T-cell (primary cell): ENCODE data around the gene OPN5. TPM values are rescaled to one million over a fixed set of nuclear protein-coding genes. Genes with fewer than 3 reads are reported as not detected.

Experiments used
- ATAC-seq, 4 experiments: fragments of 200-7000 bp in 3 of 4; fragments of 150-1000 bp in 1 of 4; cut with Tn5 transposase; replicated peaks in 1 of 4; 1 replicate in 3 of 4; 2 replicates in 1 of 4; pipeline ENCODE4 v1.10.0; 2021; ENCODE audit warnings: moderate library complexity in 3 of 4, mild to moderate bottlenecking in 2 of 4, moderate number of reproducible peaks in 1 of 4
- CTCF ChIA-PET, 2 donors: fragments of 300-600 bp; sonication (Branson Sonifier 250); formaldehyde crosslinking; loops; one replicate each; lab custom pipeline; 2022; ENCODE audit warnings: antibody characterized with exemption in 2 of 2; lab: Charles Lee
- POLR2A ChIA-PET, 2 donors: fragments of 300-600 bp; sonication (Branson Sonifier 250); formaldehyde crosslinking; loops; one replicate each; lab custom pipeline; 2022; ENCODE audit warnings: antibody characterized with exemption in 2 of 2; lab: Charles Lee
- DNase-seq, 35 experiments: peaks; one replicate each; pipeline versions ENCODE4 v3.0.0 to v3.0.0-alpha.2; 2013 to 2023
- H3K27ac ChIP-seq: one replicate; pipeline ENCODE4 v1.5.1; 2013; ENCODE audit warnings: low read length
- H3K27me3 ChIP-seq, 2 experiments: replicated peaks in 1 of 2; 1 replicate in 1 of 2; 2 replicates in 1 of 2; pipeline versions ENCODE4 v1.6.1 to v1.7.0; 2013; ENCODE audit warnings: low read length in 1 of 2, mixed read lengths in 1 of 2; ENCODE audit not compliant: control insufficient read depth in 2 of 2, insufficient read depth in 2 of 2; ENCODE audit errors: extremely low read depth in 1 of 2
- H3K36me3 ChIP-seq, 2 donors: 1 replicate in 1 of 2; 2 replicates in 1 of 2; pipeline versions ENCODE4 v1.6.1 to v1.7.0; 2013; ENCODE audit warnings: low read length in 1 of 2; ENCODE audit not compliant: control insufficient read depth in 2 of 2, insufficient read depth in 1 of 2; ENCODE audit errors: extremely low read depth in 1 of 2
- H3K4me1 ChIP-seq, 2 experiments: 1 replicate in 1 of 2; 2 replicates in 1 of 2; pipeline versions ENCODE4 v1.6.1 to v1.7.0; 2013; ENCODE audit warnings: low read length in 2 of 2, mixed read lengths in 1 of 2; ENCODE audit not compliant: insufficient read depth in 2 of 2, control insufficient read depth in 1 of 2; ENCODE audit errors: extremely low read depth in 1 of 2
- H3K4me3 ChIP-seq, 2 donors: 1 replicate in 1 of 2; 2 replicates in 1 of 2; pipeline versions ENCODE4 v1.5.1 to v1.7.0; 2013; ENCODE audit warnings: mild to moderate bottlenecking in 2 of 2, low read length in 1 of 2, moderate library complexity in 1 of 2; ENCODE audit not compliant: control insufficient read depth in 1 of 2; ENCODE audit errors: extremely low read depth in 1 of 2
- H3K9me3 ChIP-seq: 2 replicates; pipeline ENCODE4 v1.7.0; 2013
- H3K27ac Mint-ChIP-seq, 2 donors: one replicate each; pipeline ENCODE4 v1.8.0; 2020 to 2021; ENCODE audit warnings: mild to moderate bottlenecking in 2 of 2, mixed read lengths in 2 of 2
- H3K27me3 Mint-ChIP-seq, 2 donors: one replicate each; pipeline ENCODE4 v1.8.0; 2021 to 2022; ENCODE audit warnings: mixed read lengths in 2 of 2
- H3K36me3 Mint-ChIP-seq: one replicate; pipeline ENCODE4 v1.8.0; 2021; ENCODE audit warnings: mixed read lengths
- H3K4me1 Mint-ChIP-seq, 3 donors: one replicate each; pipeline ENCODE4 v1.8.0; 2020 to 2022; ENCODE audit warnings: mixed read lengths in 3 of 3, mild to moderate bottlenecking in 1 of 3
- H3K4me3 Mint-ChIP-seq, 3 donors: one replicate each; pipeline ENCODE4 v1.8.0; 2020 to 2022; ENCODE audit warnings: mild to moderate bottlenecking in 3 of 3, mixed read lengths in 3 of 3, moderate library complexity in 3 of 3
- H3K9me3 Mint-ChIP-seq, 3 donors: one replicate each; pipeline ENCODE4 v1.8.0; 2020 to 2022; ENCODE audit warnings: mixed read lengths in 3 of 3
- WGBS: methylation state at CpG from one replicate; pipeline ENCODE4 v1.1.5; 2013; ENCODE audit warnings: missing lambda C conversion rate; ENCODE audit not compliant: insufficient coverage; 5-methylcytosine and 5-hydroxymethylcytosine counted together
- total RNA-seq, 35 experiments: library from RNA in 6 of 35; stranded (reverse) in 6 of 35; fragments of 120-200 nt in 1 of 35; gene quantifications; one replicate each; pipeline versions ENCODE4 v1.2.1 to v1.2.4 and lab custom pipeline; 2013 to 2026

The OPN5 gene
- total RNA-seq, 5 donors from 2014 or later (not counting 1 experiment from before 2014, with no cell fraction given) = not detected

- H3K36me3 ChIP-seq = no peaks in the 10 kb centered on the region
- Mint-ChIP-seq H3K4me1 (no peaks in the 10 kb centered on the region), H3K27ac (no peak overlapping the region), H3K27me3 (peaks cover under 1 to 7% of the 10 kb centered on the region in 2 donors), H3K4me3 (no peak overlapping the region), H3K9me3 (no peaks in the 10 kb centered on the region), H3K36me3 (no peaks in the 10 kb centered on the region)
- H3K27ac ChIP-seq = no peak overlapping the region
- no peak overlapping the region for H3K4me3 ChIP-seq
- no peaks in the 10 kb centered on the region for H3K27me3 ChIP-seq
- CTCF ChIA-PET = interaction anchor here in 1 of 2 donors (1.0 kb wide), 1 partner anchor 50 kb away, joined by 5 read pairs; no protein-coding TSS in a partner anchor
- WGBS = 61% methylated on average over 2 of the region's 3 CpGs
- H3K9me3 ChIP-seq = no peaks in the 10 kb centered on the region
- H3K4me1 ChIP-seq = no peaks in the 10 kb centered on the region
- ATAC-seq (no peak), DNase-seq (no peak)
- POLR2A ChIA-PET = no interaction called here
Observed at GRCh38 chr6:47844881-47845280, 63.0 kb downstream of the OPN5 start.

DNA sequence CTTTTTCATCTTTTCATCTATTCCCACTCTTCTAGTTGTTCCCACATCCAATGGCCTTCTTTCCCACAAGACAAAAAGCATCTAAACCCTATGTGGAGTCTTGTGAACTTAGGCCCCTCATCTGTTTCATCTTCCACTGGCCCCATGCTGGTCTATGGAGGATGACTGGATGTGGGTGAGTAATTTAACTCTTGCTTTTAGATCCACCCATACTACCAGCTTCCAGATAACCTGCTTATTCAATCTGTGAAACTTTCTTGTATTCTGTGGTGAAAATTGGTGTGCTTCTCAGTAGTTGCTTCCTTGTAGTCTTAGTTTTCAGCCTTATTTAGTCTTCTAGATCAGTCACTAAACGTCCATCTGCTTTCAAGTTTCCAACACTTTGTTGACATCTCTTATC is 64.9 kb downstream of the OPN5 start:
- Histone ChIP-seq H3K27me3 (no peaks in the 10 kb centered on the region), H3K27ac (no peak overlapping the region), H3K4me3 (no peak overlapping the region), H3K4me1 (no peaks in the 10 kb centered on the region), H3K36me3 (no peaks in the 10 kb centered on the region), H3K9me3 (no peaks in the 10 kb centered on the region)
- Mint-ChIP-seq H3K27me3 (peaks cover 0 to 4% of the 10 kb centered on the region in 2 donors), H3K36me3 (no peaks in the 10 kb centered on the region), H3K27ac (no peak overlapping the region), H3K4me3 (no peak overlapping the region), H3K9me3 (no peaks in the 10 kb centered on the region), H3K4me1 (no peaks in the 10 kb centered on the region)
- DNase-seq (no peak), ATAC-seq (no peak)
- no CpG with 5 or more reads among the region's 1 CpG for WGBS
- ChIA-PET CTCF (no interaction called here), POLR2A (no interaction called here)

- Mint-ChIP-seq H3K4me3 (no peak overlapping the region), H3K36me3 (no peaks in the 10 kb centered on the region), H3K27me3 (peaks cover 4 to 7% of the 10 kb centered on the region in 2 donors), H3K27ac (no peak overlapping the region), H3K4me1 (no peaks in the 10 kb centered on the region), H3K9me3 (no peaks in the 10 kb centered on the region)
- POLR2A ChIA-PET = no interaction called here
- CTCF ChIA-PET = no interaction called here
- Histone ChIP-seq H3K27ac (no peak overlapping the region), H3K4me3 (no peak overlapping the region), H3K9me3 (no peaks in the 10 kb centered on the region), H3K27me3 (peaks cover 0 to 2% of the 10 kb centered on the region in 2 experiments), H3K36me3 (no peaks in the 10 kb centered on the region), H3K4me1 (no peaks in the 10 kb centered on the region)
- DNase-seq (no peak), ATAC-seq (no peak)
- no CpG with 5 or more reads among the region's 1 CpG for WGBS
Observed at GRCh38 chr6:47851091-47851490, 69.3 kb downstream of the OPN5 start.

DNA sequence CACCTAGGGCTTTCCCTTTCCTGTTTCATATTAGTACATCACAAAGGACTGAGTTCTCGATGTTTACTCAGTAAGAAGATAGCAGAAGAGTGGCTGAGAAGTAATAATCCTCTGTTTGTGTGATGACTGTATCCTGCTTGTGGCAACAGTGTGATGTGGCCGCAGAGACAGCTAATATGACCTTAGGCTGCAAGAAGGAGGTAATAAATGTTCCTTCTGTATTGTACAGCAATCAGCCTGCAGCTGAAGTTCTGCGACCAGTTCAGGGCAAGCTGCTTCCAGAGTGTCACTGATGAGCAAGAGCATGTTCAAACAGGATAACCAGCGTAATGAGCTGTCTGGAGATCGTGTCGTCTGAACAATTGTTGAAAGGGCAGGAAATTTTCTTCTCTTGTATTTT is 70.9 kb downstream of the OPN5 start:
- Mint-ChIP-seq H3K4me1 (no peaks in the 10 kb centered on the region), H3K36me3 (no peaks in the 10 kb centered on the region), H3K27ac (no peak overlapping the region), H3K9me3 (no peaks in the 10 kb centered on the region), H3K27me3 (peaks cover 4 to 7% of the 10 kb centered on the region in 2 donors), H3K4me3 (no peak overlapping the region)
- no peak overlapping the region for H3K27ac ChIP-seq
- no peaks in the 10 kb centered on the region for H3K9me3 ChIP-seq
- CTCF ChIA-PET = no interaction called here
- H3K4me1 ChIP-seq = no peaks in the 10 kb centered on the region
- no peaks in the 10 kb centered on the region for H3K36me3 ChIP-seq
- WGBS = 75% methylated on average over 5 of the region's 6 CpGs
- no peak overlapping the region for H3K4me3 ChIP-seq
- no peak for ATAC-seq
- POLR2A ChIA-PET = no interaction called here
- peaks cover 0 to 2% of the 10 kb centered on the region in 2 experiments for H3K27me3 ChIP-seq
- no peak for DNase-seq

GRCh38 chr6:47853766-47854165 is 71.9 kb downstream of the OPN5 start:
- WGBS = 83% methylated on average over 1 of the region's 3 CpGs
- Mint-ChIP-seq H3K36me3 (no peaks in the 10 kb centered on the region), H3K27me3 (peaks cover 4 to 7% of the 10 kb centered on the region in 2 donors), H3K4me3 (no peak overlapping the region), H3K9me3 (no peaks in the 10 kb centered on the region), H3K4me1 (no peaks in the 10 kb centered on the region), H3K27ac (no peak overlapping the region)
- ATAC-seq = no peak
- no peaks in the 10 kb centered on the region for H3K36me3 ChIP-seq
- H3K4me1 ChIP-seq = no peaks in the 10 kb centered on the region
- no peak overlapping the region for H3K4me3 ChIP-seq
- CTCF ChIA-PET = no interaction called here
- no peak overlapping the region for H3K27ac ChIP-seq
- POLR2A ChIA-PET = no interaction called here
- H3K9me3 ChIP-seq = no peaks in the 10 kb centered on the region
- H3K27me3 ChIP-seq = peaks cover 0 to 2% of the 10 kb centered on the region in 2 experiments
- DNase-seq = no peak

DNA sequence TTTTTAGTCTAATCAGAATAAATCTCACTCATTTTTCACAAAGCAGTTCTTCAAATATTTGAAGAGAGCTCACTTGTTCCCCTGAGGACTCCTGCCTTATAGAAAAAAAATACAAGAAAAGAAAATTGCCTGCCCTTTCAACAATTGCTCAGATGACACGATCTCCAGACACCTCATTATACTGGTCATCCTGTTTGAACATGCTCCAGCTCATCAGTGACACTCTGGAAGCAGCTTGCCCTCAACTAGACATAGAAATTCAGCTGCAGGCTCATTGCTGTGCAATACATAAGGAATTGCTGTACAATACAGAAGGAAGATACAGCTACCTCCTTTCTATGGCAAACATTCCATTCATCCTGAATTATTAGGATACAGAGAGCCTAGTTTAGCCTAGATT is 73.1 kb downstream of the OPN5 start:
- H3K4me1 Mint-ChIP-seq = no peaks in the 10 kb centered on the region
- Histone ChIP-seq H3K4me1 (no peaks in the 10 kb centered on the region), H3K36me3 (no peaks in the 10 kb centered on the region), H3K27ac (no peak overlapping the region), H3K4me3 (no peak overlapping the region), H3K27me3 (peaks cover 0 to 2% of the 10 kb centered on the region in 2 experiments), H3K9me3 (no peaks in the 10 kb centered on the region)
- 100% methylated on average over 1 of the region's 1 CpG for WGBS
- no peaks in the 10 kb centered on the region for H3K36me3 Mint-ChIP-seq
- ChIA-PET POLR2A (no interaction called here), CTCF (no interaction called here)
- ATAC-seq = no peak
- H3K27ac Mint-ChIP-seq = no peak overlapping the region
- H3K9me3 Mint-ChIP-seq = no peaks in the 10 kb centered on the region
- no peak for DNase-seq
- no peak overlapping the region for H3K4me3 Mint-ChIP-seq
- H3K27me3 Mint-ChIP-seq = peaks cover 4 to 13% of the 10 kb centered on the region in 2 donors

DNA sequence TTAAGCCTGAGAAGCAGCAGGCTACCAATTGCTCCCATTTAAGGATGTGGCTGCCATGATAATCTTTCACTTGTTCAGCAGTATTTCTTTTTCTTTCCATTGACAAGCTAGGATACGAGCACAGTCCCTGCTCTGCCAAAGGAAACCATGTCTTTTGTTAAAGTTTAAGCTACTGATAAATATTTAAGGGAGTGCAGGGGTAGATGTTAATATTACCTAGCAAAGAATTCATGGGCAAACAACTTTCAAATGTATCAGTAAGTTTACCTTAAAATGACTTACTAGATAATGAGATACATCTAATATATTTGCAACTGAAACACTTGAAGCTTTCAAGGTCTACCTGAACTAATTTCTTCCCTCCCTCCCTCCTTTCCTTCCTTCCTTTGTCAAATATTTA is 77.3 kb downstream of the OPN5 start:
- Mint-ChIP-seq H3K9me3 (no peaks in the 10 kb centered on the region), H3K4me3 (no peak overlapping the region), H3K4me1 (no peaks in the 10 kb centered on the region), H3K36me3 (no peaks in the 10 kb centered on the region), H3K27ac (no peak overlapping the region), H3K27me3 (peaks cover 4 to 13% of the 10 kb centered on the region in 2 donors)
- no peaks in the 10 kb centered on the region for H3K36me3 ChIP-seq
- ATAC-seq = no peak
- H3K9me3 ChIP-seq = no peaks in the 10 kb centered on the region
- H3K27me3 ChIP-seq = no peaks in the 10 kb centered on the region
- no peak for DNase-seq
- no peak overlapping the region for H3K27ac ChIP-seq
- no peak overlapping the region for H3K4me3 ChIP-seq
- CTCF ChIA-PET = interaction anchor here in 1 of 2 donors (0.6 kb wide), 1 partner anchor 1551 kb away, joined by 4 read pairs; no protein-coding TSS in a partner anchor
- no peaks in the 10 kb centered on the region for H3K4me1 ChIP-seq
- POLR2A ChIA-PET = no interaction called here
- WGBS = no CpG with 5 or more reads among the region's 1 CpG
